ENCODE measurements around the gene ZNF778. TPM values are rescaled to one million over a fixed set of nuclear protein-coding genes. Genes with fewer than 3 reads are reported as not detected.

The ZNF778 gene
- total RNA-seq, 1 experiment from 2014 or later, result 16.4 TPM

- no peak overlapping the region for H2AFZ ChIP-seq (ENCODE audit: low read length)
- no peak overlapping the region for H3K9ac ChIP-seq (ENCODE audit: extremely low read depth, insufficient read length, low read length)
- no peak overlapping the region for H3K27ac Mint-ChIP-seq
- H3K4ac ChIP-seq (ENCODE audit: low read depth, low read length), result no peak overlapping the region
- H3K4me1 ChIP-seq (ENCODE audit: insufficient read depth, low read length), result no peaks in the 10 kb centered on the region
- H3K23me2 ChIP-seq (ENCODE audit: insufficient read length, low read depth, low read length, poor library complexity, severe bottlenecking), result no peaks in the 10 kb centered on the region
- no peak overlapping the region for H4K8ac ChIP-seq (replicated peaks; ENCODE audit: insufficient read length, low read depth, low read length)
- no peak overlapping the region for H2AK5ac ChIP-seq (ENCODE audit: insufficient read length, low read length)
- no peak overlapping the region for H4K91ac ChIP-seq (ENCODE audit: insufficient read length, low read depth, low read length)
- H3K36me3 Mint-ChIP-seq (ENCODE audit: insufficient read depth in 1 of 3, low read depth in 3 of 3), result no peaks in the 10 kb centered on the region
- H3K27me3 ChIP-seq (ENCODE audit: insufficient read depth, low read length), result no peaks in the 10 kb centered on the region
- H3K4me2 ChIP-seq (ENCODE audit: insufficient read depth, insufficient read length, low read length), result no peak overlapping the region
- H3K79me2 ChIP-seq (ENCODE audit: insufficient read depth, low read length), result no peaks in the 10 kb centered on the region
- no peaks in the 10 kb centered on the region for H3K9me3 ChIP-seq (ENCODE audit: control insufficient read depth, low read depth, low read length)
- no peak for TF ChIP-seq CTCF (conservative IDR thresholded peaks at IDR 0.05)
- H2BK20ac ChIP-seq (ENCODE audit: low read depth, low read length, poor library complexity, severe bottlenecking), result no peak overlapping the region
- H3T11ph ChIP-seq (ENCODE audit: low read length), result no peak overlapping the region
- H3K27ac ChIP-seq (ENCODE audit: insufficient read length, low read depth, low read length), result no peak overlapping the region
- no peak overlapping the region for H3K4me3 Mint-ChIP-seq
- peaks cover 7 to 17% of the 10 kb centered on the region in 2 experiments; a peak in 3 of 4 replicates for H3K4me1 Mint-ChIP-seq
- H2BK12ac ChIP-seq (ENCODE audit: insufficient read length, low read depth, low read length), result no peak overlapping the region
- H2BK5ac ChIP-seq (ENCODE audit: insufficient read length, low read length), result no peak overlapping the region
- no peak overlapping the region for H3K56ac ChIP-seq (ENCODE audit: insufficient read length, low read depth, low read length)
- H3K79me1 ChIP-seq (ENCODE audit: insufficient read depth, low read depth, low read length, poor library complexity, severe bottlenecking), result no peaks in the 10 kb centered on the region
- H4K5ac ChIP-seq (ENCODE audit: insufficient read length, low read depth, low read length), result no peak overlapping the region
- no peak overlapping the region for H3K23ac ChIP-seq (ENCODE audit: insufficient read length, low read depth, low read length)
- no peak for DNase-seq
- H3K27me3 Mint-ChIP-seq (ENCODE audit: low read depth), result peaks cover 12% of the 10 kb centered on the region
- H2BK15ac ChIP-seq (ENCODE audit: low read depth, low read length), result no peak overlapping the region
- no peak overlapping the region for H2BK120ac ChIP-seq (ENCODE audit: low read depth, low read length, poor library complexity, severe bottlenecking)
- no peaks in the 10 kb centered on the region for H3K9me3 Mint-ChIP-seq
- WGBS (ENCODE audit: extremely low coverage, insufficient read length, low lambda C conversion rate), result no CpG with 5 or more reads among the region's 27 CpGs
- no peak overlapping the region for H3K14ac ChIP-seq (ENCODE audit: insufficient read depth, low read length)
- H3K18ac ChIP-seq (ENCODE audit: insufficient read length, low read depth, low read length), result no peak overlapping the region
- H4K20me1 ChIP-seq (ENCODE audit: control insufficient read depth, insufficient read depth, insufficient read length), result no peaks in the 10 kb centered on the region
Measured at GRCh38 chr16:89176147-89176690, 41.3 kb upstream of the ZNF778 start.
